Measurements from ENCODE around the gene TMEM26. TPM values are rescaled to one million over a fixed set of nuclear protein-coding genes. Genes with fewer than 3 reads are reported as not detected.

The TMEM26 gene
- total RNA-seq, 1 donor from 2014 or later = not detected

DNA sequence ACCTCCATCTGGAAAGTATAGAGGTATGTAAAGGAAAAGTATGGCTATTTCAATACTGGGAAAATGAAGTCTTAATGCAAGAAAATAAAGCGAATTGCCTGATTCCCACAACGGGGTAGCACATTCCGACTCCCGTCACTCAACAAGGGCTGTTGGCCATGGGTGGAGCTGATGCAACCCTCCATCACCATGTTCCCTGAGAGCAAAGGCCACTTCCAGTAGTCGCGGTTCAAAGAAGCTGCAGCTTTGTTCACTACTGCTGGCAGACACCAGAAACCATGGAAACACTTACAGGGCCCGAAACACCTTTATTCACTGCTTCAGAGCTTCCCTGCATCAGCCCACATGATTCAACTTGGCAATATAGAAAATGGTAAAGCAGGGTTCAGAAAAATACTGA, 44.0 kb downstream of the TMEM26 start:
- Mint-ChIP-seq H3K4me3 (no peak overlapping the region), H3K4me1 (peaks cover 3% of the 10 kb centered on the region), H3K27me3 (ENCODE audit: insufficient read depth, low read depth) (no peaks in the 10 kb centered on the region), H3K27ac (no peak overlapping the region), H3K36me3 (no peaks in the 10 kb centered on the region), H3K9me3 (no peaks in the 10 kb centered on the region)
- no peaks in the 10 kb centered on the region for H4K20me1 ChIP-seq (ENCODE audit: low read depth)
- no peaks in the 10 kb centered on the region for H3F3A ChIP-seq (ENCODE audit: low read depth)
- H3K9me3 ChIP-seq (ENCODE audit: low read depth) = no peaks in the 10 kb centered on the region
- H3K4me1 ChIP-seq = no peaks in the 10 kb centered on the region
- no peaks in the 10 kb centered on the region for H3K79me2 ChIP-seq (ENCODE audit: low read depth)
- peak; percentile 7 for DNase-seq (ENCODE audit: low spot score)
- H3K27ac ChIP-seq = no peak overlapping the region
- H2AFZ ChIP-seq (replicated peaks) = no peak overlapping the region
- no peak overlapping the region for H3K4me3 ChIP-seq
- no peaks in the 10 kb centered on the region for H3K36me3 ChIP-seq
- TF ChIP-seq, protein P1, sequence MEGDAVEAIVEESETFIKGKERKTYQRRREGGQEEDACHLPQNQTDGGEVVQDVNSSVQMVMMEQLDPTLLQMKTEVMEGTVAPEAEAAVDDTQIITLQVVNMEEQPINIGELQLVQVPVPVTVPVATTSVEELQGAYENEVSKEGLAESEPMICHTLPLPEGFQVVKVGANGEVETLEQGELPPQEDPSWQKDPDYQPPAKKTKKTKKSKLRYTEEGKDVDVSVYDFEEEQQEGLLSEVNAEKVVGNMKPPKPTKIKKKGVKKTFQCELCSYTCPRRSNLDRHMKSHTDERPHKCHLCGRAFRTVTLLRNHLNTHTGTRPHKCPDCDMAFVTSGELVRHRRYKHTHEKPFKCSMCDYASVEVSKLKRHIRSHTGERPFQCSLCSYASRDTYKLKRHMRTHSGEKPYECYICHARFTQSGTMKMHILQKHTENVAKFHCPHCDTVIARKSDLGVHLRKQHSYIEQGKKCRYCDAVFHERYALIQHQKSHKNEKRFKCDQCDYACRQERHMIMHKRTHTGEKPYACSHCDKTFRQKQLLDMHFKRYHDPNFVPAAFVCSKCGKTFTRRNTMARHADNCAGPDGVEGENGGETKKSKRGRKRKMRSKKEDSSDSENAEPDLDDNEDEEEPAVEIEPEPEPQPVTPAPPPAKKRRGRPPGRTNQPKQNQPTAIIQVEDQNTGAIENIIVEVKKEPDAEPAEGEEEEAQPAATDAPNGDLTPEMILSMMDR (IDR thresholded peaks at IDR 0.05) = no peak
- TF ChIP-seq EZH2 (IDR thresholded peaks at IDR 0.05) (no peak), EZH2phosphoT487 (IDR thresholded peaks at IDR 0.05) (no peak)
- H3K27me3 ChIP-seq = no peaks in the 10 kb centered on the region
- no peak overlapping the region for H3K4me2 ChIP-seq
- no peak overlapping the region for H3K9ac ChIP-seq

- H3K27ac Mint-ChIP-seq = no peak overlapping the region
- Histone ChIP-seq H3K27me3 (no peaks in the 10 kb centered on the region), H3K27ac (no peak overlapping the region), H3K9me3 (ENCODE audit: low read depth) (no peaks in the 10 kb centered on the region), H3K4me1 (no peaks in the 10 kb centered on the region), H2AFZ (replicated peaks) (no peak overlapping the region), H3F3A (ENCODE audit: low read depth) (no peaks in the 10 kb centered on the region), H3K36me3 (no peaks in the 10 kb centered on the region), H3K79me2 (ENCODE audit: low read depth) (no peaks in the 10 kb centered on the region), H3K4me3 (no peak overlapping the region), H4K20me1 (ENCODE audit: low read depth) (no peaks in the 10 kb centered on the region), H3K9ac (no peak overlapping the region), H3K4me2 (no peak overlapping the region)
- H3K27me3 Mint-ChIP-seq (ENCODE audit: insufficient read depth, low read depth) = no peaks in the 10 kb centered on the region
- TF ChIP-seq, protein P1 (IDR thresholded peaks at IDR 0.05) = no peak
- TF ChIP-seq EZH2 (IDR thresholded peaks at IDR 0.05) (no peak), EZH2phosphoT487 (IDR thresholded peaks at IDR 0.05) (no peak)
- no peaks in the 10 kb centered on the region for H3K36me3 Mint-ChIP-seq
- no peak for DNase-seq (ENCODE audit: low spot score)
- H3K4me1 Mint-ChIP-seq = peaks cover 3% of the 10 kb centered on the region
- H3K9me3 Mint-ChIP-seq = no peaks in the 10 kb centered on the region
- H3K4me3 Mint-ChIP-seq = no peak overlapping the region
Observed at GRCh38 chr10:61408105-61408504, 45.1 kb downstream of the TMEM26 start.

DNA sequence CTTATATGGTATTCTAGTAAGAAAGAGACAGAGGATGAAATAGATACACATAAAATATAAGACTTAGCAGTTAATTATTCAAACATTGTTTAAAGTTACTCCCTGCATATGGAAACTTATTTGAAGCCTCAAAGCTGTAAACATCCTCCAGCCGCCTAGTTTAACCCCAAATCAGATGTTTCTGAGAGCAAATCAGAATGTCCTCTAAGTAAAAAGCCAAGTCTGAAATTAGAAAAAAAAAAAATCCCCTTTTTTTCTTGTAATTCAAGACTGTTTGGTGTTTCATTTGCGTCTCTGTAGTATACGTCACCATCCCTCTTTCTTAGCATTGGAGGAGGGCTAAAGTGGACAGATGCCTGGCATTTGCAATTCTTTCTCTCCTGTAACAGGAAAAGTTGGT, 46.4 kb downstream of the TMEM26 start:
- Histone ChIP-seq H3K9ac (no peak overlapping the region), H3F3A (ENCODE audit: low read depth) (no peaks in the 10 kb centered on the region), H3K4me1 (no peaks in the 10 kb centered on the region), H3K9me3 (ENCODE audit: low read depth) (no peaks in the 10 kb centered on the region), H3K27me3 (no peaks in the 10 kb centered on the region), H3K4me2 (no peak overlapping the region), H2AFZ (replicated peaks) (peak overlapping the region; percentile 42), H4K20me1 (ENCODE audit: low read depth) (no peaks in the 10 kb centered on the region), H3K4me3 (no peak overlapping the region), H3K27ac (no peak overlapping the region), H3K79me2 (ENCODE audit: low read depth) (no peaks in the 10 kb centered on the region), H3K36me3 (no peaks in the 10 kb centered on the region)
- DNase-seq (ENCODE audit: low spot score) = no peak
- Mint-ChIP-seq H3K27me3 (ENCODE audit: insufficient read depth, low read depth) (no peaks in the 10 kb centered on the region), H3K27ac (no peak overlapping the region), H3K36me3 (no peaks in the 10 kb centered on the region), H3K4me1 (peaks cover 3% of the 10 kb centered on the region), H3K9me3 (no peaks in the 10 kb centered on the region), H3K4me3 (no peak overlapping the region)
- TF ChIP-seq EZH2phosphoT487 (IDR thresholded peaks at IDR 0.05) = no peak
- TF ChIP-seq, protein P1 (IDR thresholded peaks at IDR 0.05) = no peak
- no peak for TF ChIP-seq EZH2 (IDR thresholded peaks at IDR 0.05)

All from neural progenitor cell (in vitro differentiated cells).